Femur (tissue), 1 donor: ENCODE data around the gene SP7.
"Not testable (repeated sequence)": the region's sequence is repeated elsewhere in the genome, so short reads cannot be mapped to it uniquely, and the experiment has no call there.

ENCODE experiments used
- DNase-seq: peaks from one replicate; pipeline ENCODE4 v3.0.0-alpha.2; 2017

The SP7 gene

DNA sequence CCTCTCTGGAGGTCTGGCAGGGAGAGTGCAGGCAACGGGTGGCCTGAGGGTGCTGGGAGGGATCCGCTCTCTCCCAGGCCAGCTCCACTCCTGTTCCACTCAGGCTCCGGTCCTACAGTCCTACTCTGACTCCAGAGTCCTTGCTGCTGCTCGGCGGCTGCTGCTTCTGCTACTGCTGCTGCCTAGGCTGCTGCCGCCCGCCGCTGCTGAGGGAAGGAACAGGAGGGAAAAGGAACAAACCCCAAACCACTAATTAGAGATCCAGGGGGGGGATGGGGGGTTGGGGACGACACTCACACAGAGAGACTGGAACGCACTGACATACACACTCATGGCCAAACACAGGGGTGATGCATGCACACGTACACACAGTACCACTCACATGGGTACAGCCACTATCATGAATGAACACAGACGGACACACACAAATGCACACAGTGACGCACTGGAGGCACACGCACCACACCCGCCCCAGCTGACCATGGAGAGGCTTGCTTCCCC lies at the start of gene SP7:
TSS of gene SP7 (minus strand) at position 174 of the 501 bp plus-strand sequence. CDS start 708 bp downstream, outside the sequence.
- DNase-seq, result peak; percentile 62

DNA sequence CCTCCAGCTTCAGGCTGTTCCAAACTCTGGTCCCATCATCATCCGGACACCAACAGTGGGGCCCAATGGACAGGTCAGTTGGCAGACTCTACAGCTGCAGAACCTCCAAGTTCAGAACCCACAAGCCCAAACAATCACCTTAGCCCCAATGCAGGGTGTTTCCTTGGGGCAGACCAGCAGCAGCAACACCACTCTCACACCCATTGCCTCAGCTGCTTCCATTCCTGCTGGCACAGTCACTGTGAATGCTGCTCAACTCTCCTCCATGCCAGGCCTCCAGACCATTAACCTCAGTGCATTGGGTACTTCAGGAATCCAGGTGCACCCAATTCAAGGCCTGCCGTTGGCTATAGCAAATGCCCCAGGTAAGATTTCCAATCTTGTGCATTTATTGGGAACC lies 47.1 kb upstream of the SP7 start:
- no peak for DNase-seq

DNA sequence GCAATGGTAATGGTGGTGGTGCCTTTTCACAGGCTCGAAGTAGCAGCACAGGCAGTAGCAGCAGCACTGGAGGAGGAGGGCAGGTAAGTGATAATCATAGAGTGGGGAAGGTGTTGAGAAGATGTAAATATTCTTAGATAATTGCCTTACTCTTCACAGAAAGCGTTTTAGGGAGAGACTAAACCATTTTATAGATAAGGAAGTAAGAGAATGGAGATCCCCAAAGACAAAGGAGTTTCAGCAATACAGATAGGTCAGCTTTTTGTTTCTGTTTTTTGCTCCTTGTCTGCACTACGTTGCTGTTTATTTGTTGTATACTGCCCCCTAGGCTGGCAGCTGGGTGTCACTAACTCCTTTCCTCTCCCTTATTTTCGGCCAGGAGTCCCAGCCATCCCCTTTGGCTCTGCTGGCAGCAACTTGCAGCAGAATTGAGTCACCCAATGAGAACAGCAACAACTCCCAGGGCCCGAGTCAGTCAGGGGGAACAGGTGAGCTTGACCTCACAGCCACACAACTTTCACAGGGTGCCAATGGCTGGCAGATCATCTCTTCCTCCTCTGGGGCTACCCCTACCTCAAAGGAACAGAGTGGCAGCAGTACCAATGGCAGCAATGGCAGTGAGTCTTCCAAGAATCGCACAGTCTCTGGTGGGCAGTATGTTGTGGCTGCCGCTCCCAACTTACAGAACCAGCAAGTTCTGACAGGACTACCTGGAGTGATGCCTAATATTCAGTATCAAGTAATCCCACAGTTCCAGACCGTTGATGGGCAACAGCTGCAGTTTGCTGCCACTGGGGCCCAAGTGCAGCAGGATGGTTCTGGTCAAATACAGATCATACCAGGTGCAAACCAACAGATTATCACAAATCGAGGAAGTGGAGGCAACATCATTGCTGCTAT lies 45.8 kb upstream of the SP7 start:
- peak; percentile 44 for DNase-seq

DNA sequence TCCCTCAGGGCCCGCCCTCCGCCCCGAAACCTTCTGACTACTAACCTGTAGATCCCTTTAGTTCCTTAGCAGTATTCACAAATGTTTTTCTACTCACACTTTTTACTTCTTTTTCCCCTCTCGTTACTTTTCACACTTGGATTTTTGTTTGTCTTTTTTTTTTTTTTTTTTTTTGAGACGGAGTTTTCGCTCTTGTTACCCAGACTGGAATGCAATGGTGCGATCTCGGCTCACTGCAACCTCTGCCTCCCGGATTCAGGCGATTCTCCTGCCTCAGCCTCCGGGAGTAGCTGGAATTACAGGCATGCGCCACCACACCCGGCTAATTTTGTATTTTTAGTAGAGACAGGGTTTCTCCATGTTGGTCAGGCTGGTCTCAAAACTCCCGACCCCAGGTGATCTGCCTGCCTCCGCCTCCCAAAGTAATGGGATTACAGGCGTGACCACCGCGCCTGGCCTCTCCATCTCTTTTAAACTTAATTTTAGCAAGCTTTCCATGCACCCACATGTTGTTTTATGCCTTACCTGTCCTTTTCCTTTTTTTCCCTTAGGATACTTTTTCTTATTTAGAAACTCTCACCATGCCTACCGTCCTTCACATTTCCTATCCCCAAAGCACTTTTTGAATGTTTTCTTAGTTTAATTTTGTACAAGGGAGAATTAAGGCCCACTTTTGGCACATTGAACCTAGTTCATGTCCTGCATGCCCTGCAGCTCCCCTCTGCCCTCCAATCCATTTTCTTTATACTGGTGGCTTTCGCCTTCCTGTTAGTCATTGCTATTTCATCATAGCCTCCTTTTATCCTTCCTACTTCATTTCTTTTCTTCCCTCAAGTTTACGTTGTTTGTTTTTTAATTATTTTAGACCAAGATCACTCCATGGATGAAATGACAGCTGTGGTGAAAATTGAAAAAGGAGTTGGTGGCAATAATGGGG lies 44.9 kb upstream of the SP7 start:
- no peak for DNase-seq

DNA sequence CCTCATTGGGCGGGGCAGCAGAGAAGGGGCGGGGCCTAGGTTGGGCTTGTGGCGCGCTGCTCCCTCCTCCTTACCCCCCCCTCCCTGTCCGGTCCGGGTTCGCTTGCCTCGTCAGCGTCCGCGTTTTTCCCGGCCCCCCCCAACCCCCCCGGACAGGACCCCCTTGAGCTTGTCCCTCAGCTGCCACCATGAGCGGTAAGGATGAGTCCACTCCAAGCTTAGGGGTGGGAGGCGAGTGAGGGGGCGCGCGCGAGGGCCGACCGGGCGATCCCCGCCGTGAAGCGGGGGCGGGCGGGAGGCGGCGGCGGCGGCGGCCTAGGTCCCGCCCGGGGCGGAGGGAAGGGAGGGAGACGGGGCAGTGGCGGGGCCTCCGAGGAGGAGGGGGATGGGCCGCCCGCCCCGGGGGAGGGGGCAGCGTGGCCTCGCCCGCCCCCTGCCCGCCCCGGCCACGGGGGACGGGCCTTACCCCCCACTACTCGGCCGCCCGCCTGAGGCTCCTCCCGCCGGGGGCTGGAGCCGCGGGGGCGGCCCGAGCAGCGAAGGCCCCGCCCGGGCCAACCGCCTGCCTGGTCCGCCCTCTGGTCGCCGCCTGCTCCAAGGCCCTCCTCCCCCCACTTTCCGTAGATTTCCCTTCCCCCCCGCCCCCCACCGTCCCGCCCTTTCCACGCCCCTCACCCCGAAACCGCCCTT lies 44.1 kb upstream of the SP7 start, which contains the start of gene SP1:
TSS of gene SP1 (plus strand) at position 73 of the 690 bp plus-strand sequence. CDS start at position 189, 116 bp downstream.
- DNase-seq, result peak; percentile 96

DNA sequence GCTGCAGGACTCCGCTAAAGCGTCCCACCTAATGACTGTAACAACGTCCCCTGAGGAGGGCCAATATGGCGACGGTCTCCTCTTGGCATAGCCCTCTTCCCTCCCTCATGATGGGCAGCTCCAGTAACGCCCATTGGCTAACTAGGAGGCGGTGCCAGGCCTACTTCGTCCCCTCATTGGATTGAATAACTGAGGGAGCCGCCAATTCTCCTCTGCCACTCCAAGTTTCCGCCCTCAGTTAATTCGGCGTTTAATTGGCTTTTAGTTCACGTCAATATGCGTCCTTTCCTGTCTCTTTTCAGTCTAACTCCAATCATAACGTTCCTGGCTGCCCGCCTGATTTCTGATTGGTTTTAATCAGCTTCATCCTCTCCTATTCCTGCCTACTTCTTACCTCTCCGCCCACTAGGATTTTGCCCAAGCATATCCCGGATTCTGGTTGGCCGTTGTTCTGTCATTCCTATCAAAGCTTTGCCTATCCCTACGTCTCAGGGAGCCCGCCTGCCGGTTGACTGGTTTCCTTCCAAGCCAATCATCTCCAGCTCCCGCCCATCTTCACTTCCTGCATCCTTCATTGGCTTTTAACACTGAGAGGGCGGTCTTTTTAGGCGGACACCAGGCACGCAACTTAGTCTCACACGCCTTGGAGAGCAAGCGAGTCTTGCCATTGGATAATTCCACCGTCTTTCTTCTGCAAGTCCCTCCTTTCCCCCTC lies 43.4 kb upstream of the SP7 start:
- DNase-seq, result peak; percentile 100

DNA sequence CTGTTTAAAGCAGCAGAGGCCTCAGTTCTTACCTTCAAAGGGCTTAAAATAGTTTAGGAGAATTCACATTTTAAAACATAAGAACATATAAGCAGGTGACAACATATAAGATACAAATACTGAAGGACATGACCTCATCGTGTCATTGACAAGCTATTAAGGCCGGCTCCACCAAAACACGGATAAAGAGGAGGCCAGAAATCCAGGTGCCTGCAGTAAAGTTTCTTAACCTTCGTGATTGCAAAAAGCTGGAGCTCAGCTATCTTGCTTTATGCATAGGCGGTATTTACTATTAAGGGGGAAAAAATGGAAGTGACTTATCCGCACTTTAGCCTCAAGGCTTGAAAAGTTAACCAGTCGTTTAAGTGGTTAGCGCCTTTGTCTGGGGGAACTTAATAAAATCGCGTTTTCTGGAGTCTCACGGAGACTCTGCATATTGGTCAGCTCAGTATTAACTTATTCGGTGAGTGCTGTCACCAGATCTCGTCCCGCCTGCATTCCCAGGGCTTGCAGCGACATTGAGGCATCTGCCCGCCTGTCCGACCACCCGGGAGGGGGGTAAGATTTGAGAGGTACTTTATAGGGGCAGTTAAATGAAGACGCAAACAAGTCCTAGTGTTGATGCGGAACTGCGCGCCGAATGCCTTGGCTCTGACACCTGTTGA lies 42.7 kb upstream of the SP7 start:
- no peak for DNase-seq

DNA sequence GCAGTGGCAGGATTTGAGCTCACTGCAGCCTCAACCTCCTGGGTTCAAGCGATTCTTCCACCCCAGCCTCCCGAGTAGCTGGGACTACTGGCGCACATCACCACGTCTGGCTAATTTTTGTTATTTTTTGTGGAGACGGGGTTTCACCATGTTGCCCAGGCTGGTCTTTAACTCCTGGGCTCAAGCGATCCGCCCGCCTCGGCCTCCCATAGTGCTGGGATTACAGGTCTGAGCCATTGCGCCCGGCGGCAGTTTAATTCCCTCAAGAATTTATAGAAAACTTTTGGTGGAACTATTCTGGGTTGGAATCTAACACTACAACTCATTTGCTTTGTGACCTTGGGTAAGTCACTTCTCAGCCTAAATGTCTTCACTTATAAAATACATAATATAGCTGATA lies 42.1 kb upstream of the SP7 start:
- no peak for DNase-seq

DNA sequence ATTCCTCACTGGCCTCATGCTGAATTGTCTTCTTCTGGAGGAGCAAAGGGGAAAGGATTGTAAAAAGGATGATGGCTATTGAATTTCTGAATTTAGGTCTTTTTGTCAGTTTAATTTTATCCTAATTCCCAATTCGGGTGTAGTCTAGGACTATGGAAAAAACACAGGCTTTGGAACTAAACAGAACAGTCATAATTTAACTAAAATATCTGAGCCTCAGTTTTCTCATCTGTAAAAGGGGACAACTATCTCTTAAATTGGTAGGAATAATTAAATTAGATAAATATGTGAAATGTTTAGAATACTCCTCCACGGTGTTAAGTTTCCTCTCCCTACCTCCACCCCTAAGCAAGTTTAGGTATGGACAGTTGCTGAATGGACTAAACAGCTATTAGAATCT lies 40.6 kb upstream of the SP7 start:
- no peak for DNase-seq

DNA sequence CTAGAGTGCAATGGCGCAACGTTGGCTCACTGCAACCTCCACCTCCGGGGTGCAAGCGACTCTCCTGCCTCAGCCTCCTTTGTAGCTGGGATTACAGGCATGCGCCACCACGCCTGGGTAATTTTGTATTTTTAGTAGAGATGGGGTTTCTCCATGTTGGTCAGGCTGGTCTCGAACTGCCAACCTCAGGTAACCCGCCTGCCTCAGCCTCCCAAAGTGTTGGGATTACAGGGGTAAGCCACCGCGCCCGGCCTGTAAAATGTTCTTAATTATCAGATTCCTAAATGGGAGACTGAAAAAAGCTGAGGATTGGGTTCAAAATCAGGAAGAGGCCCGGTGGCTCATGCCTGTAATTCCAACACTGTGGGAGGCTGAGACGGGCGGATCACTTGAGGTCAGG lies 38.1 kb upstream of the SP7 start:
- DNase-seq, result not testable (repeated sequence)

DNA sequence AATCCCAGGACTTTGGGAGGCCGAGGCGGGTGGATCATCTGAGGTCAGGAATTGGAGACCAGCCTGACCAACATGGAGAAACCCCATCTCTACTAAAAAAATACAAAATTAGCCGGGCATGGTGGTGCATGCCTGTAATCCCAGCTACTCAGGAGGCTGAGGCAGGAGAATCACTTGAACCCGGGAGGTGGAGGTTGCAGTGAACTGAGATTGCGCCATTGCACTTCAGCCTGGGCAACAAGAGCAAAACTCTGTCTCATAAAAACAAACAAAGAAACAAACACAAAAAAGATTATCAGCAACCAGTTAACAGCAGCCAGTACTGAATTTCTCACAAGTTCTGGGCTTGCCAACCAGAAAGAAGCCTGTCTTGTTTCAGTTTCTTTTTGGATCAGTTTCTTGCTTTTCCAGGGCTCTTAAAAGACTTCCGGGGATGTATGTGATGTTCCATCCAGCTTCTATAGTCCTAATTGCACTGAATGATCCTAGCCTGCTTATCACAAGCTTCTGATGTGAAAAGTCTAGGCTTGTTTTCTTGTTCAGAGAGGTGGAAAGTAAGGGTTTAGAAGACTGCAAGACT lies 37.5 kb upstream of the SP7 start:
- not testable (repeated sequence) for DNase-seq

DNA sequence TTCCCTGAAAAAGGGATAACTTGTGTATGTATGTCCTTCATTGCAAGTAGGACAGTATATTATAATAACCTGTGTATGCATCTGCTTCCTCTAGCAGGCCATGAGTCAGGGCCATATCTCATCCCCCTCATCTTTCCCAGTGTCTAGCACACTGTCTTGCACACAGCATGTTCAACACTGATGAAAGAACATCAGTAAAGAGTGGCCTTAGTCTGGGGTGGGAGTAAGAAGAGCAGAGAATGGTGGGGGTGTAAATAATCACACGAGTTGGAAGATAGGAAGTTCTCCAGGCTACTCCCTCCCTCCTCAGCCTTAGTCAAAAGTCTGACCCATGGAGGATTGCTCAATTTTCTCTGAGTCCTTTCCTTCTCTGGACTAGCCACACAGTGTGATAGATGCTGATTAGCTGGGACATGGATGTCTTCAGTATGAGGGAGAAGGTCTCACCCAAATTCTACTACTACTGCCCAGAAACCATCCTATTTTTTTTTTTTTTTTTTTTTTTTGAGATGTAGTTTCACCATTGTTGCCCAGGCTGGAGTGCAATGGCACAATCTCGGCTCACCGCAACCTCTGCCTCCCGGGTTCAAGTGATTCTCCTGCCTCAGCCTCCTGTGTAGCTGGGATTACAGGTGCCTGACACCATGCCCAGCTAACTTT lies 29.2 kb upstream of the SP7 start:
- no peak for DNase-seq

DNA sequence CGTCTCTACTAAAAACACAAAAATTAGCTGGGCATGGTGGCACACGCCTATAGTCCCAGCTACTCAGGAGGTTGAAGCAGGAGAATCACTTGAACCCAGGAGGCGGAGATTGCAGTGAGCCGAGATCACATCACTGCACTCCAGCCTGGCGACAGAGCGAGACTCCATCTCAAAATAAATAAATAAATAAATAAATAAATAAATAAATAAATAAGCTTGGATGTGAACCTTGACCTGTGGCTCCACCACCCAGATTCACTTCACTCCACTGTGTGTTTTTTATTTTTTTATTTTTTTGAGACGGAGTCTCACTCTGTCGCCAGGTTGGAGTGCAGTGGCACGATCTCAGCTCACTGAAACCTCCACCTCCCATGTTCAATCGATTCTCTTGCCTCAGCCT lies 25.5 kb upstream of the SP7 start:
- DNase-seq, result not testable (repeated sequence)

DNA sequence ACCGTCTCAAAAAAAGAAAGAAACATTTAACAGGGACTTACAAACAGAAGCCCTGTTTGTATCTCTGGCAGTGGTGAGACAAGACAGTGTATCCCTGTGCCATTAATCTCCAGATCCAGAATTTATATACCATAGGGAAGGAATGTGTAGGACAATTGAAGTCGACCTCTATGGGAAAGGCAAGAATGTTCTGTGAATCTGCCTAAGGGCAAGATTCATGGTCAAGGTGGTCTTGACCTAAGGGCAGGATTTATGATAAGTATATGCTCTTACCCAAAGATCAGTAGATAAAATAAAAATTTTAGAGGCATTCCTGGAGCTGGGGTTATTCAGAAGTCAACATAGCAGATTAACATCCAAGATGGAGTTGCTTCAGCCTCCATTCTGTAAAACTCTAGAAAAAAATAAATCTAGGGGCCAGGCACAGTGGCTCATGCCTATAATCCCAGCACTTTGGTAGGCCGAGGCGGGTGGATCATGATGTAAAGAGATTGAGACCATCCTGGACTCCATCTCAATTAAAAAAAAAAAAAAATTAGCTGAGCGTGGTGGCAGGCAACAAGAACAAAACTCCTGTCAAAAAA lies 22.8 kb upstream of the SP7 start:
- DNase-seq, result no peak

DNA sequence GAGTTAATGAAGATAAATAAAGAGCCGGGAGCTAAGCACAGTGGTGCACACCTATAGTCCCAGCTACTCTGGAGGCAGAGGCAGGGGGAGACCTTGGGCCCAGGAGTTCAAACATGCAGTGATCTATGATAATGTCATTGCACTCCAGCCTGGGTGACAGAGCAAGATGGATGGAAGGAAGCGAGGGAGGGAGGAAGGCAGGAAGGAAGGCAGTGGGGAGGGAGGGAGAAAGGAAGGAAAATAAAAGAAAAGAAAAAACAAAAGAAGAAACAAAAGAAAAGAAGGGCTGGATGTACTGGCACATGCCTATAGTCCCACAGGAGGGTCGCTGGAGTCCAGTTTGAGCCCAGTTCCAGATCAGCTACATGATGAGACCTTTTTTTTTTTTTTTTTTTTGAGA lies 19.0 kb upstream of the SP7 start:
- no peak for DNase-seq

DNA sequence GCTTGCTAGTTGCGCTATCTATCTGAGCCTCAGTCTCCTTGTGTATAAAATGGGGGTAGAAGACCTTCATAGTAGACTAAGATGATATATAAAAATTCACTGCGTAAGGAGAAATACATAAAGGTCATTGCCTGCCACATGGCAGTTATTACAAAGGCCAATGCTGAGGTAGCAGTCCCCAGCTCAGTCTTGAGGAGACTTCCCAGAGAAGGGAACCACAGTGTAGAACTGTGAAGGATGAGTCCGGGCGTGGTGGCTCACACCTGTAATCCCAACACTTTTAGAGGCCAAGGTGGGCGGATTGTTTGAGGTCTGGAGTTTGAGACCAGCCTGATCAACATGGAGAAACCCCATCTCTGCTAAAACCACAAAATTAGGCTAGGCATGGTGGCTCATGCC lies 17.1 kb upstream of the SP7 start:
- no peak for DNase-seq

DNA sequence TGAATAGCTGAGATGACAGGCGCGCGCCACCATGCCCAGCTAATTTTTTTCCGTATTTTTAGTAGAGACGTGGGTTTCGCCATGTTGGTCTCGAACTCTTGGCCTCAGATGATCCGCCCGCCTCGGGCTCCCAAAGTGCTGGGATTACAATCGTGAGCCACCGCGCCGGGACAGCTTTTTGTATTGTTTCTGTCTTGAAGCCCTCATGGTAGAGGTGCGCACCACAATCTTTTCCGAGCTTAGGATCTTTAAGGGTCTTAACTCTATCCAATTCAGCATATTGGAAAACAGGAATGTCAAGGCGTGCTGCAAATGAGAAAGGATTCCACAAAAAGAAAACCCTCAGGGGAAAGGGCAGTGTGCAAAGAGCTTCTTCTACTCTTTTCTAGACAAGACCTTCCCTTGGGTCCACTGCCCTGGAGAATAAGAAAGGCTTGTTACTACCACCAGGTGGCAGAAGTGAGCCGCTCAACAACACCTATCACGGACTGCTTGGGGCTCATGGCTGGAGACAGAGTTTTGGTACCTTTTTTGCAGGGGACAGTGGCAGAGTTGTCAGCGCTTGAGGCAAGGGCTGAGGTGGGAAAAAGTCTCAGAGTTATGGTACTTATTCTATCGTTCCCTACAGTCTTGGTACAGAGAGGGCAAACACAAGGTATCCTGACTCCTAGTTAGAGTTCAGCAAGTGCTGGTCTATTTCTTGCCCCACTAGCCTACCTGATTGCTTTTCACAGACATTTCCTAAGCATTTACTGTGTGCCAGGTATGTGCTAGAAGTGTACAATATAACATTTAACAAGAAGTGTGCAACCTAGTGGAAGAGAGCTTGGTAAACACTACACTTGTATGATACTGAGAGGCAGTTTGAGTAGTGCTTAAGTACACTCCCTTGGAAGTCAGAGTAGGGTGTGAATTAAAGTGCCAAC lies 16.4 kb upstream of the SP7 start:
- peak; percentile 91 for DNase-seq

DNA sequence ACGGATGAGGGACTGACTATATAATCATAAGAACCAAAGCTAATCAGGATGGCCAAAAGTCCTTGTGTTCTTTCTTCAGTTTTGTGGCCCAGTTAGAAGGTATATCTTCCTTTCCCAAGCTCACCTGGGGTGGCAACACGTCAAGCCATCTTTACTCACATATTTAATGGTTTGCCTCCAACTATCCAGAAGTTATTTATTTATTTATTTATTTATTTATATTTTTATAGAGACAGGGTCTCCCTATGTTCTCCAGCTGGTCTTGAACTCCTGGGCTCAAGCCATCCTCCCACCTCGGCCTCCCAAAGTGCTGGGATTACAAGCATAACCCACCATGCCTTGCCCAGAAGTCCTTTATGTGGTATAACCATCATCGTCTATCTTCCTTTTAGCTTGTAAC lies 11.8 kb upstream of the SP7 start:
- no peak for DNase-seq

DNA sequence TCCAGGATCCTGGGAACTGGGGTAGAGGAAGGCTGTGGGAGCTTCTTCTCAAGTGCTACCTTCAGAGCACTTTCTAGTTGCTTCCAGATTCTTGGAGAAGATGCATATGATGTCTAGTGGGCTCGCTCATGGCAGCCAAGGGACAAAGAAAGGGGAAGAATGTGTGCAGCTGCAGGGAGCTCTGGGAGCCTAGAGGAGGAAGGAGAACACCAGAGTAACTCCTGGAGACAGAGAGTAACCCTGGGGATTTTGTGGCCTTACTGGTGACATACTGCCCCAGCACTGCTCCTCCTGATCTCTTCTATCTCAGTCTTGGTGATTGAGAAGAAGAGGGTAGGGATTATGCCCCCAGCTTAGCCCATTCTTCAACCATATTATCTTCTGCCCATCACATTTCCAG lies 10.3 kb upstream of the SP7 start:
- DNase-seq, result no peak
